M059J (cell line): ENCODE measurements around the gene ITSN1. TPM values are rescaled to one million over a fixed set of nuclear protein-coding genes. Genes with fewer than 3 reads are reported as not detected.

Source experiments
- DNase-seq: peaks from one replicate; pipeline ENCODE4 v3.0.0-alpha.2; 2012; ENCODE audit warnings: low read depth
- total RNA-seq: library from RNA; depleted of rRNA; stranded (reverse); fragments of >200 nt; shearing (Covaris generic); gene quantifications from 2 replicates; pipeline ENCODE4 v1.2.3, GENCODE V29; 2014

The ITSN1 gene
- total RNA-seq, 1 experiment from 2014 or later: 25.2 TPM

GRCh38 chr21:33810766-33811165 is 168.5 kb downstream of the ITSN1 start:
- DNase-seq: no peak

GRCh38 chr21:33811167-33812010 is 169.1 kb downstream of the ITSN1 start:
- DNase-seq: no peak

GRCh38 chr21:33813832-33814365 is 171.6 kb downstream of the ITSN1 start:
- no peak for DNase-seq

- DNase-seq: no peak
Measured at GRCh38 chr21:33815143-33815707, 172.9 kb downstream of the ITSN1 start.

- DNase-seq: no peak
Measured at GRCh38 chr21:33816174-33816573, 173.9 kb downstream of the ITSN1 start.

GRCh38 chr21:33817138-33817537 is 174.8 kb downstream of the ITSN1 start:
- DNase-seq: no peak

GRCh38 chr21:33817663-33818451 is 175.6 kb downstream of the ITSN1 start:
- DNase-seq: peak; percentile 80

GRCh38 chr21:33820230-33820770 is 178.0 kb downstream of the ITSN1 start:
- no peak for DNase-seq

GRCh38 chr21:33820798-33821197 is 178.5 kb downstream of the ITSN1 start:
- DNase-seq: no peak

- peak; percentile 75 for DNase-seq
Measured at GRCh38 chr21:33821503-33822322, 179.4 kb downstream of the ITSN1 start.

- DNase-seq: peak; percentile 61
Measured at GRCh38 chr21:33824156-33824941, 182.0 kb downstream of the ITSN1 start.

- no peak for DNase-seq
Measured at GRCh38 chr21:33825419-33825818, 183.1 kb downstream of the ITSN1 start.

GRCh38 chr21:33825915-33826314 is 183.6 kb downstream of the ITSN1 start:
- DNase-seq: peak; percentile 68

- DNase-seq: no peak
Measured at GRCh38 chr21:33828083-33828482, 185.8 kb downstream of the ITSN1 start.

- no peak for DNase-seq
Measured at GRCh38 chr21:33828577-33828976, 186.3 kb downstream of the ITSN1 start.

- no peak for DNase-seq
Measured at GRCh38 chr21:33829844-33830243, 187.5 kb downstream of the ITSN1 start.

- DNase-seq: no peak
Measured at GRCh38 chr21:33831962-33832659, 189.8 kb downstream of the ITSN1 start.

- no peak for DNase-seq
Measured at GRCh38 chr21:33834801-33835500, 192.7 kb downstream of the ITSN1 start.

- no peak for DNase-seq
Measured at GRCh38 chr21:33835920-33836319, 193.6 kb downstream of the ITSN1 start.
